ENCODE data around the gene SENP1. TPM values are rescaled to one million over a fixed set of nuclear protein-coding genes. Genes with fewer than 3 reads are reported as not detected.
"Not testable (repeated sequence)": the region's sequence is repeated elsewhere in the genome, so short reads cannot be mapped to it uniquely, and the experiment has no call there.

Gene SENP1
- polyA plus RNA-seq, 4 donors, result 23.0 to 27.4 (median 24.1) TPM

DNA sequence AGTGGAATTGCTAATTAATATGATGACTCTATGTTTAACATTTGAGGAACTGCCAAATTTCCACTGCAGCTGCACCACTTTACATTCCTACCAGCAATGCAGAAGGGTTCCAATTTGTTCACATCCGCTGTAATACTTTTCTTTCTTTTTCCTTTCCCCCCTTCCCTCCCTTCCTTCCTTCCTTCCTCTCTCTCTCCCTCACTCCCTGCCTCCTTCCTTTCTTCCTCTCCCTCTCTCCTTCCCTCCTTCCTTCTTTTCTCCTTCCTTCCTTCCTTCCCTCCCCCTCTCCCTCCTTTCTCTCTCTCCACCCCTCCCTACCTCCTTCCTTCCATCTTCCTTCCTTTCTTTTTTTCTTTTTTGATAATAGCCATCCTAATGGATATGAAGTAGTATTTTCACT, 10.1 kb upstream of the SENP1 start:
- DNase-seq (ENCODE audit: low read depth in 4 of 4, low spot score in 2 of 4), result no peak

DNA sequence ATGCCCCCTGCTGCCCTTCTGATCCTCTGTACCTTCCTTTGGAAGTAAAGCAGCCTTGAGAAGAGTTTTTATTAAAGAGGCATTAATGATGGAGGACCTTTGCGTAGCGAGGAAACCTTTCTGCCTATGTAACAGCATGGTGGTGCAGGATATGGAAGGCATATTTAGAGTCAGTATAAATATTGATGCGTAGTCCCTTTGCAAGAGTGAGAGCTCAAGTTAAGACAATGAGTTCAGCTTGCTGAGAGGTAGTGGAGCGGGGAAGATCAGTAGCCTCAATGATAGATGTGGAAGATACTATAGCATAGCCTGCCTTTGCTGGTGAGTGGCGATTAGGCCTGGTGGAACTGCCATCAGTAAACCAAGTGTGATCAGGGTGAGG, 5.4 kb upstream of the SENP1 start:
- not testable (repeated sequence) for DNase-seq (ENCODE audit: low read depth in 4 of 4, low spot score in 2 of 4)

DNA sequence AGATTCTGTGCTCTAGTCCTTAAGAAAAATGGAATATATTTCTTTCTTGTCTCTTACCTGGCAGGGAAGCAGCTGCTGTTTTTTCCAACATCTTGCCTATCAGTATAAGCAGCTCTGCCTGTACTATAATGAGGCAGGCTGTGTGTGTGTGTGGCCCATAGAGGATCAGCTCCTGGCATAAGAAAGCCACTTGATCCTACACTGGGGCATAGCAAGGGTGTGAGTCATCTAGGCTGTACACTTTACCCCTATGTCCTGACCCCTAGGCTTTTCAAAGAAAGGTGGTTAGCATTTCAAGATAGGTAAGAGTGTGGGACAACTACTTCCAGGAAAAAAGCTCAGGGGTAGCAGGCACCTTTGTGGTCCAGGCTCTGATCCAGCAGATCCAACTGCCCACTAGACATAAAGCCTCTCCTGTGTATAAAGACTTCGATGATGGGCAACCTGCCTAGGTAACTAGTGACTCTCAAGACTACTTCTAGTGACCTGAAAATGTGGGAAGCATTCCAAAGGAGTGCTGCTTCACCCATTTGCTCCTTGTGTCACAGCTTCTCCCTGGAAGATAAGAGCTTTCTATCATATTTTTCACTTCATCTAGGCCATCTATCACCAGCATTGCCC, 4.9 kb upstream of the SENP1 start:
- no peak for DNase-seq (ENCODE audit: low read depth in 4 of 4, low spot score in 2 of 4)

GRCh38 chr12:48109424-48109823, 3.5 kb upstream of the SENP1 start:
- DNase-seq (ENCODE audit: low read depth in 4 of 4, low spot score in 2 of 4), result no peak

DNA sequence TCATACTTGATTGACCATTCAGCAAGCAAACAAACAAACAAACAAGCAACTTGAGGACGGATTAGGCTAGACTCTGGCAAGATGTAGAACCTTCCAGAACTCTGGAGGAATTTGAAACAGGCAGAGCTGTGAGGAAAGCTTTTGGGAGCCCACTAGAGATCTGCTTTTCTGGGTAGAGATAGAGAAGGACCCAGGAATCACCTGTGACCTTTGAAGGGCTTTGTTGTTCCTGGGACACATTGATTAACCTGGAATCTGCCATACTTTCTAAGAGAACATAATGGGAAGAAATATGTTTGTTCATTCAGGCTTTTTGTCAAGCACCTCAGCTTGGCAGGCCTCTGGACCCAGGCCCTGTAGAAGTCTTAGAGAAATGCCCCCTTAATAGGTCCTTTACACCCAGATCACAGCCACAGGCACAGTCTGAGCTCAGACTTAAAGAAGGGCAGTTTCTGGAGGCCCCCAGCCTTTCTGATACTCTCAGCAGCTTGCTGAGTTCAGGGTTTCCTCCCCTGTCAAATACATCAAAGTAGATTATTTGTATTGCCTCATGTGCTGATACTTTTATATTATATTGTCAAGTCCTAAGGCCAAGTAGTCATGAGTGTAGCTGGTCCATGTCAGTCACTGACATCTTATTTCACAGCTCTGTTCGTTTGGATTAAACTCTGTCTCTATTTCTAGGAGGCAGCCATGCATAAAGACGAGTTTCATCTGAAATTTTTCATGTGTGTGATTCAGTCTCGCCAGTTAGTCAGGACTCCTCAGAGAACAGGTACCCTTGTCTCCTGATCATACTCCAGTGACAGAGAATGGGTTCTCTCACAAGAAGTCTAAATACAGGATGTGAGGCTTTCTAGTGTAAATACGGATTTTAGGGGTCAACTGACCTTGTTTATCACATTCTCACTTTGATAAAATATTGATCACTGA, 1.1 kb upstream of the SENP1 start:
- no peak for DNase-seq (ENCODE audit: low read depth in 4 of 4, low spot score in 2 of 4)

- DNase-seq (ENCODE audit: low read depth in 4 of 4, low spot score in 2 of 4), result peak in 3 of 4 donors; percentile 20 to 41 (median 31)
Observed at GRCh38 chr12:48105321-48105866, 485 bp downstream of the SENP1 start.

GRCh38 chr12:48104531-48104930, 1.3 kb downstream of the SENP1 start:
- DNase-seq (ENCODE audit: low read depth in 4 of 4, low spot score in 2 of 4), result no peak

- DNase-seq (ENCODE audit: low read depth in 4 of 4, low spot score in 2 of 4), result no peak
Observed at GRCh38 chr12:48092611-48093010, 13.3 kb downstream of the SENP1 start.

DNA sequence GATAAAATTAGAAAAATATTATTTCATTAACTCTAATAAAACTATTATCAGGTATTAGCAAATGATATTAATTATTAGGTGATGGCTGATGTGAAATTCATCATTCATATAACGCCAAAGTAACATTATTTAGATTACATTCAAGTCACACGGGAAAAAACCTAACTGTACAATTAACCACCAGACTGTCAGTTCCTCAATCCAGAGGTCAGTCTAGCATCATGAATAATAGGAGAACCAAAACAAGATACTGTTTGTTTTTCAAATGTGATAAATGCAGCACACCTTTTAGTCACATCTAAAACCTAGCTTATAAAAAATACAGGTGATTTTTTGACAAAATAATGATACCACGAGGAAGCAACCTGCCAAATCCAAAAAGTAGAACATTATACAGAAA, 19.6 kb downstream of the SENP1 start:
- no peak for DNase-seq (ENCODE audit: low read depth in 4 of 4, low spot score in 2 of 4)

GRCh38 chr12:48084841-48085460, 20.9 kb downstream of the SENP1 start:
- no peak for DNase-seq (ENCODE audit: low read depth in 4 of 4, low spot score in 2 of 4)

- no peak for DNase-seq (ENCODE audit: low read depth in 4 of 4, low spot score in 2 of 4)
Observed at GRCh38 chr12:48084066-48084465, 21.8 kb downstream of the SENP1 start.

GRCh38 chr12:48080821-48081220, 25.1 kb downstream of the SENP1 start:
- no peak for DNase-seq (ENCODE audit: low read depth in 4 of 4, low spot score in 2 of 4)

GRCh38 chr12:48080285-48080684, 25.6 kb downstream of the SENP1 start:
- no peak for DNase-seq (ENCODE audit: low read depth in 4 of 4, low spot score in 2 of 4)

DNA sequence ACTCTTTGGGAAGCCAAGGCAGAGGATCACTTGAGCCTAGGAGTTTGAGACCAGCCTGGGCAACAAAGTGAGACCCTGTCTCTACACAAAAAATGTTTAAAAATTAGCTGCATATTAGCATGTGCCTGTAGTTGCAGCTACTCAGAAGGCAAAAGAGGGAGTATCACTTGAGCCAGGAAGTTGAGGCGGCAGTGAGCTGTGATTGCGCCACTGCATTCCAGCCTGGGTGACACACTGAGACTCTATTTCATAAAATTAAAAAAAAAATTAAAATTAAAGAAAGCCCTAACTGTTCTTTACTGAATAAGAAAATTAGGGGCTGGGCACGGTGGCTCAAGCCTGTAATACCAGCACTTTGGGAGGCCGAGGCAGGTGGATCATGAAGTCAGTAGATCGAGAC, 27.0 kb downstream of the SENP1 start:
- DNase-seq (ENCODE audit: low read depth in 4 of 4, low spot score in 2 of 4), result no peak

- no peak for DNase-seq (ENCODE audit: low read depth in 4 of 4, low spot score in 2 of 4)
Observed at GRCh38 chr12:48077111-48077510, 28.8 kb downstream of the SENP1 start.

GRCh38 chr12:48075832-48076231, 30.0 kb downstream of the SENP1 start:
- DNase-seq (ENCODE audit: low read depth in 4 of 4, low spot score in 2 of 4), result no peak

- DNase-seq (ENCODE audit: low read depth in 4 of 4, low spot score in 2 of 4), result no peak
Observed at GRCh38 chr12:48074266-48074665, 31.6 kb downstream of the SENP1 start.

DNA sequence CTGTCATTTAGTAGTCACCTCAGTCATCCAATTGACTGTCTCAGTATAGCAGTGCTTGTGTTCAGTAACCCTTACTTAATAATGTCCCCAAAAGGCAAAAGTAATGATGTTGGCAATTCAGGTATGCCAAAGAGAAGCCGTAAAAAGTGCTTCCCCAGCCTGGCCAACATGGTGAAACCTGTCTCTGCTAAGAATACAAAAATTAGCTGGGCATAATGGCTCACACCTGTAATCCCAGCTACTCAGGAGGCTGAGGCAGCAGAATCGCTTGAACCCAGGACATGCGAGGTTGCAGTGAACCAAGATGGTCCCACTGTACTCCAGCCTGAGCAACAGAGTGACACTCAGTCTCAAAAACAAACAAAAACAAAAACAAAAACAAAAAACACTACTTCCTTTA, 33.6 kb downstream of the SENP1 start:
- no peak for DNase-seq (ENCODE audit: low read depth in 4 of 4, low spot score in 2 of 4)

- DNase-seq (ENCODE audit: low read depth in 4 of 4, low spot score in 2 of 4), result no peak
Observed at GRCh38 chr12:48071808-48072207, 34.1 kb downstream of the SENP1 start.

- no peak for DNase-seq (ENCODE audit: low read depth in 4 of 4, low spot score in 2 of 4)
Observed at GRCh38 chr12:48070731-48071130, 35.1 kb downstream of the SENP1 start.

DNA sequence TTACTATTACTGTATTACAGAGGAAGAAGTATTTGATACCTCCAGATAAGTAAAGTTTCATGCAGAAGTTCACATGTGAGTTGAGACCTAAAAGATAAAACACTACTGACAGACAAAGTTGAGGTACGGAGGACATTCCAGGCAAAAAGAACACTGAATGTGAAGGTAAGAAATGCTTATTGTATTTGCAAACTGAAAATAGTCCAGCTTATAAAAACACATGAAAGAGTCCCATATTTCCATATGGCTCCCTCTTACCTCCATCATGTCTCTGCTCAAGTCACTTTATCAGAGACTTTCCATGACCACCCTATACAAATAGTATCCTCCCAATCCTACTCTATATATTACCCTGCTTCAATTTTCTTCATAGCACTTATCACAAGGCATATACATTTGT, 35.8 kb downstream of the SENP1 start:
- no peak for DNase-seq (ENCODE audit: low read depth in 4 of 4, low spot score in 2 of 4)

All from left renal cortex interstitium (tissue), 4 donors.